Measurements from ENCODE around the gene PRRT3. TPM values are rescaled to one million over a fixed set of nuclear protein-coding genes. Genes with fewer than 3 reads are reported as not detected.
A peak's percentile ranks its signal among the peaks of the same experiment; 100 is the strongest.

Gene PRRT3
- 2.1 TPM for polyA plus RNA-seq (2013, experiment 1 of 2)
- polyA plus RNA-seq (2013, experiment 2 of 2): 1.5 TPM

DNA sequence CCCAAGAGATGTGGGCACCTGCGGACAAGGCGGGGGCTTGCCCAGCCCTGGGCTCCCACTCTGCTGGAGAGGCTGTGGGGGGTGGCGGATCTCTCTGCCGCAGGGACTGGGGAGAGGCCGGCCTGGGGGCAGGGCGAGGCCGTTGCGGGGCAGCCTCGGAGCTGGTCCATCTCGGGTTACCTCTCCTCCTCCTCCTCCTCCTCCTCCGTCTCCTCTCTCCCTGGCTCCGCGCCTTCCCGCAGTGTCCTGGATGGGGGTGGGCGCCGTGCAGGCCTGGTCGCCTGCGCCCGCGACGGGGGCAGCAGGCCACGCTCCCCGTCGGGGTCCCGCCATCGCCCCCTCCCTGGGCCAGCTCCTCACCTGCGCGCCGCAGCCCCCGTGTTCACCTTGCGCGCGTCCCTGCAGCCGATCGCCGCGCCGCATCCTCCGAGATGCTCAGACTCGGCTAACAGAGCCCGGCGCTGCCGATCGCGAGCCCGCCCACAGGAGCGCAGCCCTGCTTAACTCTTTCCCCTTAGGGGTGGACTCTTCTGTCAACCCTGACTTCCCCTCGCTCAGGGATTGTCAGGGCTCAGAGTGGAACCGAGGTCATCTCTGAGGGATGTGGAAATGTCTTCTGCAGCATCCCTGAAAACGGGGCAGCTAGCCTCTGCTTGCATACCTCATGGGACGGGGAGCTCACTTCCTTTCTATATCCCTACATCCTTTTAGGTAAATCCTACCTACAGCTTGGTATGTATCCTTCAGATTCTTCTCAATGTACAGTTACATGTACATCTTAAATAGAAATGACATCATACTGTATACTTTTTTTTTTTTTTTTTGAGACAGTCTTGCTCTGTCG, at the start of gene PRRT3:
Gene PRRT3 (minus strand): TSS at position 447 of the 844 bp plus-strand sequence. CDS start 2,293 bp downstream, outside the sequence.
- H3K4me3 ChIP-seq (ENCODE audit: extremely low read depth, insufficient read depth, low read length, poor library complexity, severe bottlenecking): peak within 1 kb of the TSS; percentile 54
- H3K27ac ChIP-seq (ENCODE audit: low read depth, low read length, severe bottlenecking): no peak within 1 kb of the TSS
- WGBS, 2 experiments (ENCODE audit: insufficient coverage in 2 of 2): 3 to 7% methylated on average over 31 to 35 of the region's 52 CpGs
- peaks cover 14% of the 10 kb centered on the region for H3K4me1 ChIP-seq (ENCODE audit: control insufficient read depth, insufficient read depth, low read length, poor library complexity, severe bottlenecking)
- H3K36me3 ChIP-seq (ENCODE audit: control insufficient read depth, insufficient read depth, low read length): no peaks in the 10 kb centered on the region
- H3K9me3 ChIP-seq (ENCODE audit: control insufficient read depth, low read length): no peaks in the 10 kb centered on the region

DNA sequence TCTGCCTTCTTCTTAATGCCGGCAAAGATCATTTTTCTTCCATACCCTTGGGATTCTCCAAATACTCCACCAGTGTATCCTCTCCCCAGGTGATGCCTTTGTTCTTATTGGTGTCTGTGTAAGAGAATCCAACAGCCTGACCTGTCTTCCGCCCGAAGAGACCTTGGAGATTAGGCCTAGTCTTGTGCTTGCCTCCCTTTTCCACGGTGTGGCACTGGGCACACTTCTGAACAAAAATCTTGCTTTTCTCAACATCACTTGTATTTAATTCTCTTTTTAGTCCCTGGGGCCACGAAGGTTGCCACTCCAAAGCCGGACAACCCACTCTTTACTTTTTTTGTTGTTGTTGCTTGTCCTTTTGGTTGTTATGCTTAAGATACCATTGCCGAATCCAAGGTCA, 48.5 kb upstream of the PRRT3 start:
- Histone ChIP-seq H3K4me3 (ENCODE audit: extremely low read depth, insufficient read depth, low read length, poor library complexity, severe bottlenecking) (no peak overlapping the region), H3K9me3 (ENCODE audit: control insufficient read depth, low read length) (no peaks in the 10 kb centered on the region), H3K36me3 (ENCODE audit: control insufficient read depth, insufficient read depth, low read length) (peaks cover 76% of the 10 kb centered on the region), H3K4me1 (ENCODE audit: control insufficient read depth, insufficient read depth, low read length, poor library complexity, severe bottlenecking) (no peaks in the 10 kb centered on the region), H3K27ac (ENCODE audit: low read depth, low read length, severe bottlenecking) (no peak overlapping the region)
- 100% methylated on average over 3 to 4 of the region's 7 CpGs for WGBS, 2 experiments (ENCODE audit: insufficient coverage in 2 of 2)

DNA sequence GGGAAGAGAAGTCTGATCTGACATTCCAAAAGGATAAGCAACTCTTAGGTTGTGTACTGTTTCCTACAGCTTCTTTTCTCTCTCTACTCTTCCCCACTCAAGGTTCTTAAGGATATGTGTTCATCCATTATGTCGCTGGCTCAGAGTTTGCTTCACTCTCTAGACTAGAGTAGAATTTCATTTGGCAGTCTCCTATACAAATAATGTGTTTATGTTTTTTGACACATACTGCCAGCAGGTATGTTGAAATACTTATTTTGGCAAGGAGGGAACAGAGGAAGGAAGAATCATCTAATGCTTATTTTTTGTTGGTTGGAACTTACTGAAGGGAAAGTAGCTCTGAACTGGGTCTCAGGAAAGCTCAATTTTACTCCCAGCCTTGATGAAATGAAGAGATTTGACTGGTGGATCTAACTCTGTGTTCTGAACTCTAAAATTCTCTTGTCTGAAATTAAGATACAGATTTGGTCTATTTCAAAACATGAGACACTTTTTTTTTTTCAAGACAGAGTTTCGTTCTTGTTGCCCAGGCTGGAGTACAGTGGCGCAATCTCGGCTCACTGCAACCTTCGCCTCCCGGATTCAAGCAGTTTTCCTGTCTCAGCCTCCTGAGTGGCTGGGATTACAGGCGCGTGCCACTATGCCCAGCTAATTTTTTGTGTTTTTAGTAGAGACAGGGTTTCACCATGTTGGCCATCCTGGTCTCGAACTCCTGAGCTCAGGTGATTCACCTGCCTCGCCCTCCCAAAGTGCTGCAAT, 42.1 kb upstream of the PRRT3 start:
- H3K36me3 ChIP-seq (ENCODE audit: control insufficient read depth, insufficient read depth, low read length): peaks cover 41% of the 10 kb centered on the region
- H3K9me3 ChIP-seq (ENCODE audit: control insufficient read depth, low read length): no peaks in the 10 kb centered on the region
- WGBS, 2 experiments (ENCODE audit: insufficient coverage in 2 of 2): 91 to 98% methylated on average over 7 of the region's 10 CpGs
- no peaks in the 10 kb centered on the region for H3K4me1 ChIP-seq (ENCODE audit: control insufficient read depth, insufficient read depth, low read length, poor library complexity, severe bottlenecking)
- H3K27ac ChIP-seq (ENCODE audit: low read depth, low read length, severe bottlenecking): no peak overlapping the region
- H3K4me3 ChIP-seq (ENCODE audit: extremely low read depth, insufficient read depth, low read length, poor library complexity, severe bottlenecking): no peak overlapping the region

DNA sequence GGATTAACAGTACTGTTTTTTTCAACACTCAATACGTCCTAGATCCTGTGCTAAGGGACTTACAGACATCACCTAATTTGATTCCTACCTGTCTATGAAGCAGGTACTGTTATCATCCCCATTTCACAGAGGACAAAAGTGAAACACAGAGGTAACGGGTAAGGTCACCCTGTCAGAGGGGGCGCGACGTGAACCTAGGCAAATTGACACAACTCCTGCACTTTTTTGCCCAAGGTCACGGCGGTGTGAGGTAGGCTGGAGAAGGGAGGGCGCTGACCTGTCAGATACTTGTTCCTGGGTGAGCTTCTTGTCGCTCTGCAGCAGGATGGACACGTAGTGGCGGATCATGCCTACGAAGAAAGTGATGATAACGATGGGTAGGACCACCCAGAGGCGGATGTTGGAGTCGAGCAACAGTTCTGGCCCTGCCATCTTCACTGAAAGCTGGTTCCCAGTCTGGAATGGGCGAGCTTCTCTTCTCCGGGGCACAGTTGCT, 34.1 kb upstream of the PRRT3 start:
- peak overlapping the region; percentile 88 for H3K4me3 ChIP-seq (ENCODE audit: extremely low read depth, insufficient read depth, low read length, poor library complexity, severe bottlenecking)
- H3K36me3 ChIP-seq (ENCODE audit: control insufficient read depth, insufficient read depth, low read length): peaks cover 22% of the 10 kb centered on the region
- WGBS, 2 experiments (ENCODE audit: insufficient coverage in 2 of 2): 0 to 1% methylated on average over 17 of the region's 17 CpGs
- peaks cover 10% of the 10 kb centered on the region for H3K4me1 ChIP-seq (ENCODE audit: control insufficient read depth, insufficient read depth, low read length, poor library complexity, severe bottlenecking)
- no peaks in the 10 kb centered on the region for H3K9me3 ChIP-seq (ENCODE audit: control insufficient read depth, low read length)
- peak overlapping the region; percentile 53 for H3K27ac ChIP-seq (ENCODE audit: low read depth, low read length, severe bottlenecking)

DNA sequence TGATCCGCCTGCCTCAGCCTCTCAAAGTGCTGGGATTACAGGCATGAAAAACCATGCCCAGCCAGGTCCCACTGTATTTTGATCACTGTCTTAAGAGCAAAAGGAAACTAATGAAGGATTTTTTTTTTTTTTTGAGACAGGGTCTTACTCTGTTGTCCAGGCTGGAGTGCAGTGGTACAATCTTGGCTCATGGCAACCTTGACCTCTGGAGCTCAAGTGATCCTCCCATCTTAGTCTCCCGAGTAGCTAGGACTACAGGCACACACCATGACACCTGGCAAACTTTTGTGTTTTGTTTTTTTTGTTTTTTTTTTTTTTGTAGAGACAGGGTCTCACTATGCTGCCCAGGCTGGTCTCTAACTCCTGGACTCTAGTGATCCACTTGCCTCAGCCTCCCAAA, 28.0 kb upstream of the PRRT3 start:
- 80 to 100% methylated on average over 1 of the region's 2 CpGs for WGBS, 2 experiments (ENCODE audit: insufficient coverage in 2 of 2)
- H3K27ac ChIP-seq (ENCODE audit: low read depth, low read length, severe bottlenecking): no peak overlapping the region
- H3K4me1 ChIP-seq (ENCODE audit: control insufficient read depth, insufficient read depth, low read length, poor library complexity, severe bottlenecking): peaks cover 20% of the 10 kb centered on the region
- H3K36me3 ChIP-seq (ENCODE audit: control insufficient read depth, insufficient read depth, low read length): peaks cover 41% of the 10 kb centered on the region
- H3K4me3 ChIP-seq (ENCODE audit: extremely low read depth, insufficient read depth, low read length, poor library complexity, severe bottlenecking): no peak overlapping the region
- H3K9me3 ChIP-seq (ENCODE audit: control insufficient read depth, low read length): no peaks in the 10 kb centered on the region

DNA sequence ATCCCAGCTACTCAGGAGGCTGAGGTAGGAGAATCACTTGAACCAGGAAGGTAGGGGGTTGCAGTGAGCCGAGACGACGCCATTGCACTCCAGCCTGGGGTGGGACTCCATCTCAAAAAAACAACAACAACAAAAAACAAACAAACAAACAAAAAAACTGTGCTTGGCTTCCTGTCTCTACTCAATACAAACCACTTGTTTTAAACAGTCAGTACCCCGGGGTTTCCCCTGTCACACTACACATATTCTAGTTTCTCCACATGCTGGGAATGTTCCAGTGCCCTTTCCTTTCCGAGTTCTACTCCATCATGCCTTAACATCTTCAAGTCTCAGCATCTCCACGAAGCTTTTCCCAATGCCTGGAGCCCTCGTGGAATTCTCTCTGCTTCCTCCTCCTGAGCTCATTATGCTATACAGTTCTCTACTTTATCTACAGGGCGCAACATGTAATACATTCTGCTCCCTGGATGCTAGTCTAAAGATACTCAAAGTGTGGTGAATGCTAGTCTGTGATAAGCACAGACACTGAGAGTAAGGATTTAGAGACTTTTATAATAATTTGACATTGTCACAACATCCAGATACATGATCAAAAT, 26.6 kb upstream of the PRRT3 start:
- Histone ChIP-seq H3K36me3 (ENCODE audit: control insufficient read depth, insufficient read depth, low read length) (peaks cover 47% of the 10 kb centered on the region), H3K4me1 (ENCODE audit: control insufficient read depth, insufficient read depth, low read length, poor library complexity, severe bottlenecking) (peaks cover 18% of the 10 kb centered on the region), H3K27ac (ENCODE audit: low read depth, low read length, severe bottlenecking) (no peak overlapping the region), H3K9me3 (ENCODE audit: control insufficient read depth, low read length) (no peaks in the 10 kb centered on the region), H3K4me3 (ENCODE audit: extremely low read depth, insufficient read depth, low read length, poor library complexity, severe bottlenecking) (no peak overlapping the region)
- 94 to 97% methylated on average over 6 of the region's 8 CpGs for WGBS, 2 experiments (ENCODE audit: insufficient coverage in 2 of 2)

DNA sequence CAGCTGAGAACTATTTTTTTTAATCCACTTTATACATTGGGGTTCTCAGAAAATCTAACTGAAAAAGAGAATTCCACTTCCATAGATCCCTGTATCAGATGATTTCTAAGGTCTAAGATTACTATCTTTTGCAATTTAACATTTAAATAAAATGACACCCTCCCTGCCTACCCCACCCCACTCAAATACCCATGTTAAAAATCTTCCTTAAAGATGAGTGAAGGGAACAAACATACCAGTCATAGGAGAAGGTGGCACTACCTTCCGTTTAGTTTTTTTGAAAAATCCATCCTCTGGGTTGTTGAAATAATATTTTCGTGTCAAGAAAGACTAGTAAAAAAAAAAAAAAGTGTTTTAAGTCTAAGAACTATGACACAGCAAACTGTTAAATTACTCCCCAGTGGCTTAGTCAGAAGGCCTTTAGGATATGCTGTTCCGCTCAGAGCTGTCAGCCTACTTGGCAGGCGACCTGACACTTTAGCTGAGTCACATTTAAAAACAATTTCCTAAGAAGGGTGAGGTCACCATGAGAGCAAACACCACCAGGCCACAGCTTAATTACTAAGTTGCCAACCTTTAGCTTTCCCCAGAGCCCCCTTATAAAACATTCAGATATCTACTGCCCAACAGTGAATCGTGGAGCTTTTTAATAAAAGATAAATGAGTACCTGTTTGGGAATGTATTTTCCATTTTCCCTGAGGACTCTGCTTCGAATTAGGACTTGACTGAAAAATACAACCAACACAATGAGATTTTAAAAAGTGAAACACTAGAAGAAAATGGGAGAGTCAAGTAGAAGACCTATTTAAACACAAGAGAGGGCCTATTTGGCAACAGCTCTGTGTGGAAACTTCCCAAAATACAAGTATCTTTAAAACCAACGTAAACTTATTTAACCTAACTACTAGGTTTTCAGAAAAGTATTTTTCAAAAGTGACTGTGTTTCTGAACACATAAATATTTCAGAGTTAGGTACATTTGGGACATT, 24.8 kb upstream of the PRRT3 start:
- peaks cover 62% of the 10 kb centered on the region for H3K36me3 ChIP-seq (ENCODE audit: control insufficient read depth, insufficient read depth, low read length)
- H3K9me3 ChIP-seq (ENCODE audit: control insufficient read depth, low read length): no peaks in the 10 kb centered on the region
- peak overlapping the region; percentile 81 for H3K27ac ChIP-seq (ENCODE audit: low read depth, low read length, severe bottlenecking)
- 43 to 69% methylated on average over 1 to 3 of the region's 7 CpGs for WGBS, 2 experiments (ENCODE audit: insufficient coverage in 2 of 2)
- H3K4me3 ChIP-seq (ENCODE audit: extremely low read depth, insufficient read depth, low read length, poor library complexity, severe bottlenecking): no peak overlapping the region
- H3K4me1 ChIP-seq (ENCODE audit: control insufficient read depth, insufficient read depth, low read length, poor library complexity, severe bottlenecking): peaks cover 18% of the 10 kb centered on the region

DNA sequence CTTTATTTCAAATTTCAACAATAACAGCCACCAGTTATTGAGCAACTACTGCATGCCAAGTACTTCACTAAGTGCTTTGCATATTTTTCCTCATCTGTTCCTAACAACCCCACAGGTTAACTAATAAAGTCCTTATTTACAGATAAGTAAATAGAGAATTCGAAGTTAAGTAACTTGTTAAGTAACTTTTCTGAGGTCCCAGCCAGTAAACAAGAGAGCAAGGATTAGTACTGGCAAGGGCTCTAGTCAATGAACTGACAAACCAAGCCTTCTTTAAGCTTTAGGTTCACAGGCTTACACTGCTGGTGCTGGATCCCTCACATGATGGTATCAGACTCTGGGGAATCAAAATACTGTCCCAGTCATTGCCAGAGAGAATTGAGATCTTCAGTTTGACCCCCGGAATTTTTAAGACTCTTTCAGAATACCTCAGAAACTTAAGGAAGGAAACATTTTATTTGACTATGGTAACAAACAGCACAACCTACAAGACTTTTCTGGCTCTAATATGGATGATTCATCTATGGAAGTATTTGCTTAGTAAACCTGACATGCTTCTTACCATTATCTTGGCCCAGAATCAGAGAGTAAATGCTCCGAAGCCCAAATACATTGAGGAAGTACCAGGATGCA, 17.9 kb upstream of the PRRT3 start:
- Histone ChIP-seq H3K36me3 (ENCODE audit: control insufficient read depth, insufficient read depth, low read length) (peaks cover 75% of the 10 kb centered on the region), H3K27ac (ENCODE audit: low read depth, low read length, severe bottlenecking) (no peak overlapping the region)

DNA sequence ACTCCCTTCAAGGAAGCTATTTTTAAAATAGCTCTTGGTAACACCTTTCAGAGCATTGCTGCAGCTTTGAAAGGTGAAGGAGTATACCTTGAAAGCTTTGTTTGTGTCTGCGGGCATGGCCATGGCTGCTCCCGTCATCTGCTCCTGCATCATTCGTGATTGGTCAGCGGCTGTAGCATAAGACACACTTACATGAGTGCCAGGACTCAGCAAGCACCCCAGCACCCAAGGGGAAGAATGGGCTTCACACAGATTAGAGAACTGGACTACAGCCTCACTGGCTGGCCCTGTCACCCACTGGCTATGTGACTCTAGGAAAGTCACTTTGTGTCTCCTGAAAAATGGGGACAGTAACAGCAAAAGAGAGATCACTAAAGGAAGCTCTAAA, 17.4 kb upstream of the PRRT3 start:
- H3K36me3 ChIP-seq (ENCODE audit: control insufficient read depth, insufficient read depth, low read length): peaks cover 71% of the 10 kb centered on the region
- H3K4me1 ChIP-seq (ENCODE audit: control insufficient read depth, insufficient read depth, low read length, poor library complexity, severe bottlenecking): no peaks in the 10 kb centered on the region
- 94 to 98% methylated on average over 4 of the region's 4 CpGs for WGBS, 2 experiments (ENCODE audit: insufficient coverage in 2 of 2)
- no peak overlapping the region for H3K27ac ChIP-seq (ENCODE audit: low read depth, low read length, severe bottlenecking)
- no peaks in the 10 kb centered on the region for H3K9me3 ChIP-seq (ENCODE audit: control insufficient read depth, low read length)
- H3K4me3 ChIP-seq (ENCODE audit: extremely low read depth, insufficient read depth, low read length, poor library complexity, severe bottlenecking): no peak overlapping the region

More for the DNA sequence above, 17.9 kb upstream of the PRRT3 start:
- Histone ChIP-seq H3K4me1 (ENCODE audit: control insufficient read depth, insufficient read depth, low read length, poor library complexity, severe bottlenecking) (no peaks in the 10 kb centered on the region), H3K9me3 (ENCODE audit: control insufficient read depth, low read length) (no peaks in the 10 kb centered on the region), H3K4me3 (ENCODE audit: extremely low read depth, insufficient read depth, low read length, poor library complexity, severe bottlenecking) (no peak overlapping the region)
- WGBS, 2 experiments (ENCODE audit: insufficient coverage in 2 of 2): 88% methylated on average over 1 of the region's 3 CpGs; no CpG with 5 or more reads in 1 of the 2 experiments

Data from mesodermal cell (in vitro differentiated cells).